ENCODE results near the gene RPL13.

RPL13 gene

DNA sequence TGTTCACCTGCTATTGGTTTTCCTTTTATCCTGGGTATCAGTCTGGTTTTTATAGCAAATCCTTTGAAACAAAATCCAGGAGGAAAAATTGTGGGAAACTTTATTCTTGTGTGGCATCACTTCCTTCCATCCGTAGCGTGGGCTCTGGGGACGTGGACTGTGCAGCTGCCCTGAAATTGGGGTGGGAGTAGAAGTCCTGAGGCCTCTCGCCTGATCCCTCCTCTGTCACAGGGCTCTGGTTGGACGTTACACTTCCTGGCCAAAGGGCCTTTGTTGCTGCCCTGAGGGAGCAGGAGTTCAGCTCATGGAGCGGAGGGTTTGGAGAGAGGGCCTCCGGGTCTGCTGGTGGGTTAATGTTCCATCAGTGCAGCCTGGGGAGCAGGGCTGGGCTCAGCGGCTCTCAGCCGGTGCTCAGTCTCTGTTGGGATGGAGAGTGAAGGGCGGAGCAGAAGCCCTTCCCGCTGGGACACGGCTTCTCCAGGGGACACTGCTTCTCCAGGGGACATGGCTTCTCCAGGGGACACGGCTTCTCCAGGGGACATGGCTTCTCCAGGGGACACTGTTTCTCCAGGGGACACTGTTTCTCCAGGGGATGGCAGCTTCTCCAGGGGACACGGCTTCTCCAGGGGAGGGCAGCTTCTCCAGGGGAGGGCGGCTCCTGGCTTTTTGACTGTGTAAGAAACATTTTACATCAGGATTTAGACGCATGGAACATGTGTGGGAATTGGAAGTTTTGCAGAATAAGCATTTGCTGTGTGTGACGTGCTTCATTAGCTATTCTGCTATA is 15.2 kb upstream of the RPL13 start:
- DNase-seq (ENCODE audit: low read depth), result no peak

DNA sequence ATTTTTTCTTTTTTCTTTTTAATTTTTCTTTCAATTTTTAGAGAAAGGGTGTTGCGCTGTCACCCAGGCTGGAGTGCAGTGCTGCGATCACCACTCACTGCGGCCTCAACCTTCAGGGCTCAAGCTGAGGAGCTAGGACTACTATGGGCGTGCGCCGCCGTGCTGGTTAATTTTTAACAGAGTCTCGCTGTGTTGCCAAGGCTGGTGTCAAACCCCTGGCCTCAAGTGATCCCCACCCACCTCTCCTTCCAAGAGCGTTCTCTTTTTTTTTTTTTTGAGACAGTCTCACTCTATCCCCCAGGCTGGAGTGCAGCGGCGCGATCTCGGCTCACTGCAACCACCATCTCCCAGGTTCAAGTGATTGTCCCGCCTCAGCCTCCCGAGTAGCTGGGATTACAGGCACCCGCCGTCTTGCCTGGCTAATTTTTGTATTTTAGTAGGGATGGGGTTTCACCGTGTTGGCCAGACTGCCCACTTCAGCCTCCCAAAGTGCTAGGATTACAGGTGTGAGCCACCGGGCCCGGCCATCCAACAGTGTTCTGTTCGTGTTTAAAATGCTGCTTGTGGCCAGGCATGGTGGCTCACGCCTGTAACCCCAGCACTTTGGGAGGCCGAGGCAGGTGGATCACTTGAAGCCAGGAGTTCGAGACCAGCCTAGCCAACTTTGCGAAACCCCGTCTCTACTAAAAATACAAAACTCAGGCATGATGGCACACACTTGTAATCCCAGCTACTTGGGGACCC is 14.5 kb upstream of the RPL13 start:
- DNase-seq (ENCODE audit: low read depth), result no peak

DNA sequence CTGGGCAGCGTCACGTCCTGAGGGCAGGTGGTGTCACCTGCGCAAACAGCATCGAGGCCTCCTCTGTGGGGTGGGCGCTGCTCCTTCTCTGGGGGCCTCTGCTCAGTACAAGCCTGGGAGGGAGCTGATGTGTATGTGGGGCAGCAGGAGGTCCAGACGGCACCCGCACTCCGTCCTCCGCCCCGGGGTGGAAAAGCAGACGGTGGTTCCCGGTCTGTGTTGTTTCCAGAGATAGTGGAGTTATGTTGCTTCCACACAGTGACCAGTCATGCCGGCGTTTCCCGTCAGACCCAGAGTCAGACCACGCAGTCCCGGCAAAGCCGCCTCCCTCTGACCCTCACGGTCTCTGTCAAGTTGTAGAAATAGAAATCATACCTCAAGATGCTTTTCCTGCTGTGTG is 13.7 kb upstream of the RPL13 start:
- DNase-seq (ENCODE audit: low read depth), result no peak

DNA sequence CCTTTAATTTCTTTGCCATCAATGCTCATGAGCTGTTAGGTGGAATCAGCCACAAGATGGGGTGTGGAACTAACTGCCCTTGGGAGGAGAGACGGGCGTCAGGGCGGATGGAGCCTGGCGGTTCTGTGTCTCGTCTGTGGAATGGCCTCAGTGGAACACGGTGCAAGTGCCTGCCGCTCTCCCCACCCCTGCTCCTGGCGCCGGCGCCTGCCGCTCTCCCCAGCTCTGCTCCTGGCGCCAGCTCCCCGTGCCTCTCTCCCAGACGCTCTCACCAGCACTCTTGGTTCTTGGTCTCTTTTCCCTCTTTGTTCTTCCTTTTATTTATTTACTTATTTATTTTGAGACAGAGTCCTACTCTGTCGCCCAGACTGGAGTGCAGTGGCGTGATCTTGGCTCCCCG is 13.2 kb upstream of the RPL13 start:
- DNase-seq (ENCODE audit: low read depth), result no peak

DNA sequence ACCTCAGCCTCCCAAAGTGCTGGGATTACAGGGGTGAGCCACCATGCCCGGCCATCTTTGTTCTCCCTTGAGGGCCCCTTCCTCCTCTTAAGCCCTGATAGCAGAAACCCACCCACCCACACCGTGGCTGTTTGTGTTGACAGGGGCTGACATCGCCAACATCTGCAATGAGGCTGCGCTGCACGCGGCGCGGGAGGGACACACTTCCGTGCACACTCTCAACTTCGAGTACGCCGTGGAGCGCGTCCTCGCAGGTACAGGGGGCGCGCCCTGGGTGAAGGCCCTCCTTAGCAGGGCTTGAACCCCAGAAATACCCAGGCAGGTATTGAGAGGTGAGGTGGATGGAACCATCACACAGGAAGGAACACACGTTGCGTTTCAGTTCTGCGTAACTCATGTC is 12.6 kb upstream of the RPL13 start:
- no peak for DNase-seq (ENCODE audit: low read depth)

DNA sequence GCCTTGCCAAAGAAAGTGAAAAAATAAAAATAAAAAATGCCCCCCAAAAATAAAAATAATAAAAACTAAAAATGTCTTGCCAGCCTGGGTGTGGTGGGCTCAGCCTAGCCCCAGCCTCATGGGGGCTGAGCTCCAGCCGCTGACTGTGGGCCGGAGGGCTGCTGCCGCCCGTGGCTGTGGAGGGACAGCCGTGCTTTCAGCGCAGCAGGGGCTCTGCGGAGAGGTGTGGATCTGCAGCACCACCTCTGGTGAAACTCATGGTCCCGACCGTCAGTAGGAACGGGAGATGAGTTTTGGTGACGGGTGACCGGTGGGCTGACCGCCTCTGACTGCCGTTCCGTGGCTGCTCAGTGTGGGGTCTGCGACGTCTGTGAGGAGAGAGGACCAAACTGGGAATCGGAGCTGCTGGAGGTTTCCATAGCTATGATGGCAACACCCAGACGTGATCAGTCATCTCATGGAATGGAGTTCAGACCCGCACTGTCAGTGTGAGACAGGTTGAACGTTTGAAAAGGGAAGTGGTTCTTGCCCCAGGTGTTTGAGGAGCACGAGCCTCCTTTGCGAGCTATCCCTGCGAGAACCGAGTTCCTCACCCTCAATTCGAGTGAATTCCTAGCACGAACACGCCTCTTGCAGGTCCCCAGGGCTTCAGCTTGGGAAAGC is 12.0 kb upstream of the RPL13 start:
- no peak for DNase-seq (ENCODE audit: low read depth)

DNA sequence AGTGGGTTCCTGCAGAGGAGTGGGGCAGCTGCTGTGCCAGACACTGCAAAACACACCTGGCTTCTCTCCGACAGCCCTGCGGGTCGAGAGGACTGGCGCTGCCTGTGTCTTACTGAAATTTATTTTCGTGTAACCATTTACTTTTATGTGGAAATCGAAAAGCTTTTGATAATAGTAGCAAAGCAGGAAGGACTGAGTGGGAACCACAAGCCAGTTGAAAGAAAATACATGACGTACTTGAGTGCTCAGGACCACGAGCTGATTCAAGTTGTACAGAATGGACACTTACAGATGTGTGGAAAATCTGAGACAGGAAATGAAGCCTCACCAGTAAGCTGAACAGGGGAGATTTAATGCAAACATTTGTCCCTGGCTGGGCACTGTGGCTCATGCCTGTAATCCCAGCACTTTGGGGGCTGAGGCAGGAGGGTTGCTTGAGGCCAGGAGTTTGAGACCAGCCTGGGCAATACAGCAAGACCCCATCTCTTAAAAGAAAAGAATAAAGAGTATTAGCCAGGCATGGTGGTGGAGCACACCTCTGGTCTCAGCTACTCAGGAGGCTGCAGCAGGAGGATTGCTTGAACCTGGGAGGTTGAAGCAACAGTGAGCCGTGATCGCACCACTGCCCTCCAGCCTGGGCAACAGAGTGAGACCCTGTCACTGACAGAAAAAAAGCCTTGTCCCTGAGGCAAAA is 11.3 kb upstream of the RPL13 start:
- DNase-seq (ENCODE audit: low read depth), result no peak

DNA sequence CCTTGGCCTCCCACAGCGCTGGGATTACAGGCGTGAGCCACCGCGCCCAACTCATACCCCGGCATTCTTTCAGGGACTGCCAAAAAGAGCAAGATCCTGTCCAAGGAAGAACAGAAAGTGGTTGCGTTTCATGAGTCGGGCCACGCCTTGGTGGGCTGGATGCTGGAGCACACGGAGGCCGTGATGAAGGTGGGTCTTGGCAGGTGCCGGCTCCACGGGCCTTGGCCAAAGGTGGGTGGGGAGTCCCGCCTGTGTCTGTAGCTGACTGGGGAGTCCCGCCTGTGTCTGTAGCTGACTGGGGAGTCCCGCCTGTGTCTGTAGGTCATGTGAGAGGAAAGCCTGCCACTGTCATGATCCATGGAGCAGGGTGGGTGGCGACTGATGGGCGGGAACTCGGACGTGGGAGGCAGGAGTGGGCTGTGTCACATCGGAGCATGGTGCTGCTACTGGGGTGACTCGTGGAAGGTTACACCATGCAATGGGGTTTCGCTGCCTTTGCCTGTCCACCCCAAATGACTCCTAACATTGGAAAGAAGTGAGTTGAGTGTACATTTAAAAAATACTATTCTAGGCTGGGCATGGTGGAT is 10.0 kb upstream of the RPL13 start:
- no peak for DNase-seq (ENCODE audit: low read depth)

DNA sequence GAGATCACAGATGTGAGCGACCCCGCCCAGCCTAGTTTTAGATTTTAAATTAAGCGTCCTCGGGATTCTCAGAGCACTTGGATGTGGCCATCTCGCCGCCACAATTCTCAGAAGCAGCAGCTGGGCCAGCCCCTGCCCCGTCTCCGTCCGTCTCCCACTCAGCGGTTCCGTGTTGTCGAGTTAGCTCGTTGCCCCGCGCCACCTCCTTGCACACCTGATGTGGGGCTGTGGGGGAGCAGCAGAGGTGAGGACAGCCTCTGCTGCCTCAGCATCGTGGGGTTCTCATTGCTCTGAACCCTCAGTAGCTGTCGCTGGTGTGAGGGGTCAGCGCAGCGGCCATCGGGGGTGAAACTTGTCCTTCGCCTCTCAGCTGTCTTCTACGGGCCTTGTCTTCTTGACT is 8.2 kb upstream of the RPL13 start:
- no peak for DNase-seq (ENCODE audit: low read depth)

DNA sequence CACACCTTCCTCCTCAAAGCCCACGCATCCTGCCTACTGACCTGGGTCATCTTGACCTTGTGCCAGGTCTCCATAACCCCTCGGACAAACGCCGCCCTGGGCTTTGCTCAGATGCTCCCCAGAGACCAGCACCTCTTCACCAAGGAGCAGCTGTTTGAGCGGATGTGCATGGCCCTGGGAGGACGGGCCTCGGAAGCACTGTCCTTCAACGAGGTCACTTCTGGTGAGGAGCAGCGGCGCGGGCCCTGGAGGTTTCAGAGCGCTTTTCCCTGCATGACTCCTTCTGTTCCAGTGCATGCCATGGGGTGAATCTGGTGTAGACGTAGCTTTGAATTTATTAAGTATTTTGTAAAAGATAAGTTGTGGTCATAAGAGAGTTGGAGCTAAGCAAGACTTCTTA is 7.6 kb upstream of the RPL13 start:
- no peak for DNase-seq (ENCODE audit: low read depth)

DNA sequence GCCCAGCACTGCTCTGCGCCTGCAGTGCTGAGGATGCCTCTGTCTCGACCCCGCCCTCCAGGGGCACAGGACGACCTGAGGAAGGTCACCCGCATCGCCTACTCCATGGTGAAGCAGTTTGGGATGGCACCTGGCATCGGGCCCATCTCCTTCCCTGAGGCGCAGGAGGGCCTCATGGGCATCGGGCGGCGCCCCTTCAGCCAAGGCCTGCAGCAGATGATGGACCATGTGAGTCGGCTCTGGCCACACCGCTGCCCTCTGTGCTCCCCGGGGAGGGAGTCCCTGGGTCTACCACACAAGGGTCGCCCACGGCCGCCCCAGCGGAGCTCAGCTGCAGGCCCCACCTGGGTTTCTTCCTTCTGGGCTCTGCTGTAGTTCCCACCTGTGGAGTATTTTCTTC is 6.7 kb upstream of the RPL13 start:
- no peak for DNase-seq (ENCODE audit: low read depth)

DNA sequence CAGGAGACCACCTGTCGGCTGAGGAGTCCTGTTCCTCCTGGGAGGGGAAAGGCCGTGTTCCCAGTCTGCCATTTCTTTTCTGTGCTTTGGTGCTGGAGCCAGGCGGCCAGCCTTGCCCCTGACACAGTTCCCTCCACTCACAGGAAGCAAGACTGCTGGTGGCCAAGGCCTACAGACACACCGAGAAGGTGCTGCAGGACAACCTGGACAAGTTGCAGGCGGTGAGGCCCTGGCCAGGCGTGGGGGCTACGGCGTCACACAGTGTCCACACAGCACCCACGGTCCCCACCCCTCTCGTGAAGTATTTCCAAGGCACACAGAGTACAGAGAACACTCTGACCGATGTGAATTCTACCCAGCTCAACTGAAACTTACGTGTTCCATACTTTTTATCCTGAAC is 6.1 kb upstream of the RPL13 start:
- DNase-seq (ENCODE audit: low read depth), result no peak

DNA sequence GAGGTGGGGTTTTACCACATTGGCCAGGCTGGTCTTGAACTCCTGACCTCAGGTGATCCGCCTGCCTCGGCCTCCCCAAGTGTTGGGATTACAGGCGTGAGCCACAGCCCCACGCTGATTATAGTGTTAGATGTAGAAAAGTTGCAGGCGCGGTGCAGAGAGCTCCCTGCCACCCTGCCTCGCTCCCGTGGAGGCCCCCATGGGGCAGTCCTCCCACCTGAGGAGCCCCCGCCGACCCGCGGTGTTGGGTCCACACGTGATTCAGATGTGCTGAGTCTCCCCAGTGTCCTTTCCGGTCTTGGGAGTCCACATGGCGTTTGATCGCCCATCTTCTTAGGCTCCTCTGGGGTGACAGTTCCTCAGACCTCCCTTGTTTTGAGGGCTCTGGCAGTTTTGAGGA is 5.2 kb upstream of the RPL13 start:
- DNase-seq (ENCODE audit: low read depth), result no peak

DNA sequence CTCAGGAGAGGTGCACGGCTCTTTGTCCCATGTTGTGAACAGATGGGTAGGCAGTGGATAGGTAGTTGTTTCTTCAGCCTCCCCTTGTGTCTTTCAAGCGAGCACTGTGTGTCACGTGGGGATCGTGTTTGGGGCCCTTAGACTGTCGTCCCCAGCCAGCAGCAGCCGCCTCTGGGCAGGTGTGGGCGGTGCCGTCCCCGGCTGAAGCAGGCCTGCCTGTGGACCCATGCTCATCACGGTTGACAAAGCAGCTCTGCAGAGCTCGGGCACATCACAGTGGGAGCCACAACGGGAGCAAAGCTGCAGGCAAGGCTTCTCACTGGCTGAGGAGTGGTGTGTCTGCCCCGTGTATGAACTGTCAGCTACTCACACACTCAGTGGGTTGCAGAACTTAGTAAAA is 4.7 kb upstream of the RPL13 start:
- no peak for DNase-seq (ENCODE audit: low read depth)

DNA sequence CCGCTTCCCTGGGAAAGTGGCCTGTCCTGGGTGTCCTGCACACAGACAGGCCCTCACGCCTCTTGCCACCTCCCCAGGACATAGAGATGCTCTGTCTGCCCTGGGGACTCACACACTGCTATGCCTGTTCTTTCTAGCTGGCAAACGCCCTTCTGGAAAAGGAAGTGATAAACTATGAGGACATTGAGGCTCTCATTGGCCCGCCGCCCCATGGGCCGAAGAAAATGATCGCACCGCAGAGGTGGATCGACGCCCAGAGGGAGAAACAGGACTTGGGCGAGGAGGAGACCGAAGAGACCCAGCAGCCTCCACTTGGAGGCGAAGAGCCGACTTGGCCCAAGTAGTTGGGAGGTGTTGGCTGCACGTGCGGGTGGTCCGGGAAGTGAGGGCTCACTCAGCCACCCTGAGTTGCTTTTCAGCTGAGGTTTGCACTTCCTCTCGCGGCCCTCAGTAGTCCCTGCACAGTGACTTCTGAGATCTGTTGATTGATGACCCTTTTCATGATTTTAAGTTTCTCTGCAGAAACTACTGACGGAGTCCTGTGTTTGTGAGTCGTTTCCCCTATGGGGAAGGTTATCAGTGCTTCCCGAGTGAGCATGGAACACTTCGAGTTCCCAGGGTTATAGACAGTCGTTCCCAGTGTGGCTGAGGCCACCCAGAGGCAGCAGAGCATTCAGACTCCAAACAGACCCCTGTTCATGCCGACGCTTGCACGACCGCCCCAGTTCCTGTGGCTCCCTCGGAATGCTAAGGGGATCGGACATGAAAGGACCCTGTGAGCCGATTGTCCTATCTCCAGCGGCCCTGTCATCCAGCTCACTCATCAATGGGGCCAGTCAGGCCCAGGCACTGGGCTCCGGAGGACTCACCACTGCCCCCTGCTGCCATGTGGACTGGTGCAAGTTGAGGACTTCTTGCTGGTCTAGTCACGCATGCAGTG is 3.5 kb upstream of the RPL13 start:
- peak; percentile 62 for DNase-seq (ENCODE audit: low read depth)

DNA sequence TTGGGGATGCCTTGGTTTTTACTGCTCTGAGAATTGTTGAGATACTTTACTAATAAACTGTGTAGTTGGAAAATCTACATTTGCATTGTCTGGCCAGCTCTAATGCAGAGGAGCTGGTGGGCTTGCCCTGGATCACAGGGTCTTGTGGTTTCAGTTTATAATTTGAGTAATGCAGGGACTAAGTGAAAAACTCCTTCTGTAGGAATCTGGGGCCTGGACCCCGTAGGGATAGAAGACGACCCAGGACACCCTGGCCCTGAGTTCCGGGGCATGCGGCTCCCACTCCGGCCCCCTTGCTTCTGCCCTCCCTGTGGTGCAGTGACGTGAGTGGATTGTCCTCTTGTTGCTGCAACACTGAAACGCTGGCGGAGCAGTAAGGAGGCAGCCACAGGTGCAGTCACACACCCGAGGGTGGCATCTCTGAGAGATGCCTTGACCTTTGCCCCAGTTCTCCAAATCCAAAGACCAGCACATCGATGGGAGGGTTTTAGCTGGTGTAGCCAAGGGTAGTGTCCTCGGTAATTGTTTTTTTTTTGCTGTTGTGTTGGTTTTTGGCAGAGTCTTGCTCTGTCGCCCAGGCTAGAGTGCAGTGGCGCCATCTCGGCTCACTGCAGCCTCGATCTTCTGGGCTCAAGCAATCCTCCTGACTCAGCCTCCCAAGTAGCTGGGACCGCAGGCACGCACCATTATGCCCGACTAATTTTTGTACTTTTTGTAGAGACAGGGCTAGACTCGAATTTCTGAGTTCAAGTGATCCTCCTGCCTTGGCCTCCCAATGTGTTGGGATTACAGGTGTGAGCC is 2.6 kb upstream of the RPL13 start:
- no peak for DNase-seq (ENCODE audit: low read depth)

DNA sequence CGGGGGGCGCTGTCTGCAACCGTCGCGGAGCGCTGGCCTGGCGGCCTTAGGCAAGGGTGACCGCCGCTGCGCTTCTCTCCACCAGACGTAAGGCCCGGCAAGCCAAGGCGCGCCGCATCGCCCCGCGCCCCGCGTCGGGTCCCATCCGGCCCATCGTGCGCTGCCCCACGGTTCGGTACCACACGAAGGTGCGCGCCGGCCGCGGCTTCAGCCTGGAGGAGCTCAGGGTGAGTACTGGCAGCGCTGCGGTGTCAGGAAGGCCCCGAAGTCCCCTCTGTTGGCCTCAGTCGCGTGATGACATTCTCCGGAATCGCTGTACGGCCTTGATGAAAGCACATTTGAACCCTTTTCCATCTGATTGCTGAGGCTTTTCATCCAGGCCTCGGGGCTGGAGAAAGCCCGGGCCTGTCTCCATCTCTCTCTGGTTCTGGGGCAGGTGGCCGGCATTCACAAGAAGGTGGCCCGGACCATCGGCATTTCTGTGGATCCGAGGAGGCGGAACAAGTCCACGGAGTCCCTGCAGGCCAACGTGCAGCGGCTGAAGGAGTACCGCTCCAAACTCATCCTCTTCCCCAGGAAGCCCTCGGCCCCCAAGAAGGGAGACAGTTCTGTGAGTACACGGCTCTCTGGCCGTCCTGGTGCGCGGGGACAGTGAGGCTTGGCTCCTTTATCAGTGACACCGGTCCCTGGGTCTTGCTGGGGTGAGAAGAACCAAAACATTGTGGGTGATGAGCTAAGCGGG is 831 bp downstream of the RPL13 start:
- DNase-seq (ENCODE audit: low read depth), result no peak

DNA sequence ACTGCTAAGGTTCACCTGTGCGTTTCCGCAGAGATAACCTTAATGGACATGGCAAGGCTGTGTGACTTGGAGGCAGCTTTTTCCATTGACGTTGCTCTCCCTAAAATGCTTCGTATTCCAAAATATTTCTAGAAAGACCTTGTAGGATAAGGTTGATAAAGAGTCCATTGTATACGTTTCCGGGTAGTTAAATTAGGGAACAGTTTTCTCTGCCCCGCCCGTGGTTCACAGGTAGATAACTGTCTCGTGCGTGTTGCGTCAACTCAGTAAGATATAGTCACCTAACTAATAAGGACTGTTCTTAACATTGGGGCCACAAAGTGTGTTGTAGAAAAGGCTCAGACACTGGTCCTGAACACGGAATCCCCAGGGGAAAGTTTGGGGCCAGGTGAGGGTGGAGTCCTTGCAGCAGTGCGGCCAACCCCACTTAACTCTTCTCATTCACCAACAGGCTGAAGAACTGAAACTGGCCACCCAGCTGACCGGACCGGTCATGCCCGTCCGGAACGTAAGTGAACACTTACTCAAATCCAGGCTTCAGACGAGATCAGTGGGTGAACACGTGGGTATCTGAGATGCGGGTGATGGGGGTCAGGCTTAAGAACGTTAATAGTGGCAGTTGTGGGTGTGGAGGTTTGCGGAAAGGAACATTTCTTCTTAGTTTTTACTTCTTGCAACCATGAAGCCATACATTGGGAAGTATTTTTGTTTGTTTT is 1.6 kb downstream of the RPL13 start:
- DNase-seq (ENCODE audit: low read depth), result no peak

DNA sequence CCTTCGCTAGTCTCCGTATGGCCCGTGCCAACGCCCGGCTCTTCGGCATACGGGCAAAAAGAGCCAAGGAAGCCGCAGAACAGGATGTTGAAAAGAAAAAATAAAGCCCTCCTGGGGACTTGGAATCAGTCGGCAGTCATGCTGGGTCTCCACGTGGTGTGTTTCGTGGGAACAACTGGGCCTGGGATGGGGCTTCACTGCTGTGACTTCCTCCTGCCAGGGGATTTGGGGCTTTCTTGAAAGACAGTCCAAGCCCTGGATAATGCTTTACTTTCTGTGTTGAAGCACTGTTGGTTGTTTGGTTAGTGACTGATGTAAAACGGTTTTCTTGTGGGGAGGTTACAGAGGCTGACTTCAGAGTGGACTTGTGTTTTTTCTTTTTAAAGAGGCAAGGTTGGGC is 2.5 kb downstream of the RPL13 start:
- DNase-seq (ENCODE audit: low read depth), result no peak
